ENCODE results near the gene CREM. TPM values are rescaled to one million over a fixed set of nuclear protein-coding genes. Genes with fewer than 3 reads are reported as not detected.

The CREM gene
- total and polyA plus RNA-seq, 2 of the 4 experiments (the other 2 are of a cell fraction) = 33.2 to 40.5 TPM

- H3K56ac ChIP-seq (ENCODE audit: extremely low read depth, insufficient read depth, low read length) = no peak overlapping the region
- H2BK120ac ChIP-seq (ENCODE audit: low read depth, low read length) = no peak overlapping the region
- no peak overlapping the region for H3K18ac ChIP-seq (ENCODE audit: low read depth, low read length)
- H2BK20ac ChIP-seq (ENCODE audit: low read depth, low read length) = no peak overlapping the region
- in situ Hi-C loops (cut with MboI; ENCODE audit: low sequenced_read_pairs) = loop anchor here (25.0 kb wide), 3 partner anchors 443 to 1768 kb away; no protein-coding TSS in a partner anchor
- no peaks in the 10 kb centered on the region for H3K36me3 ChIP-seq (ENCODE audit: control insufficient read depth, insufficient read depth, low read length)
- no peaks in the 10 kb centered on the region for H3K9me1 ChIP-seq (ENCODE audit: insufficient read depth, low read length)
- no peak overlapping the region for H3K4me3 ChIP-seq (ENCODE audit: insufficient read depth, low read depth, low read length)
- no peak overlapping the region for H3K27ac ChIP-seq (ENCODE audit: insufficient read depth, low read length)
- no TSS peak for BruUV-seq (replicated peaks)
- H3K27me3 ChIP-seq (ENCODE audit: control insufficient read depth, insufficient read depth, low read length) = no peaks in the 10 kb centered on the region
- peaks cover 5% of the 10 kb centered on the region; the same call in 1 of the 2 replicates for H3K4me1 ChIP-seq (ENCODE audit: control insufficient read depth, insufficient read depth, low read length)
- H4K8ac ChIP-seq (ENCODE audit: low read depth in 2 of 2, low read length in 2 of 2) = no peak overlapping the region
- H2AFZ ChIP-seq (replicated peaks; ENCODE audit: low read length, poor library complexity) = no peak overlapping the region
- no peak overlapping the region for H2BK5ac ChIP-seq (ENCODE audit: low read depth, low read length, poor library complexity, severe bottlenecking)
- no peak overlapping the region for H3K4me2 ChIP-seq (ENCODE audit: low read depth, low read length)
- intact Hi-C loops (cut with micrococcal nuclease) = no loop called here
- no peak overlapping the region for H3K14ac ChIP-seq (replicated peaks; ENCODE audit: low read depth, low read length)
- no peak for ATAC-seq (ENCODE audit: low read depth)
- H4K20me1 ChIP-seq (ENCODE audit: insufficient read depth, low read length) = no peaks in the 10 kb centered on the region
- H3K4ac ChIP-seq (ENCODE audit: low read depth, low read length) = no peak overlapping the region
- ChIA-PET POLR2A (ENCODE audit: unreplicated experiment) (no interaction called here), CTCF (interaction anchor here (0.8 to 1.4 kb wide), 4 partner anchors 77 to 1760 kb away, joined by 3 to 8 read pairs (median 3); no protein-coding TSS in a partner anchor)
- no peak overlapping the region for H3K23ac ChIP-seq (ENCODE audit: low read depth, low read length)
- no peak overlapping the region for H2AK9ac ChIP-seq (replicated peaks; ENCODE audit: low read depth, low read length, poor library complexity)
- TF ChIP-seq, protein P1, sequence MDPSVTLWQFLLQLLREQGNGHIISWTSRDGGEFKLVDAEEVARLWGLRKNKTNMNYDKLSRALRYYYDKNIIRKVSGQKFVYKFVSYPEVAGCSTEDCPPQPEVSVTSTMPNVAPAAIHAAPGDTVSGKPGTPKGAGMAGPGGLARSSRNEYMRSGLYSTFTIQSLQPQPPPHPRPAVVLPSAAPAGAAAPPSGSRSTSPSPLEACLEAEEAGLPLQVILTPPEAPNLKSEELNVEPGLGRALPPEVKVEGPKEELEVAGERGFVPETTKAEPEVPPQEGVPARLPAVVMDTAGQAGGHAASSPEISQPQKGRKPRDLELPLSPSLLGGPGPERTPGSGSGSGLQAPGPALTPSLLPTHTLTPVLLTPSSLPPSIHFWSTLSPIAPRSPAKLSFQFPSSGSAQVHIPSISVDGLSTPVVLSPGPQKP (IDR thresholded peaks at IDR 0.05; ENCODE audit: borderline replicate concordance, low read depth, low read length) = no peak
- TF ChIP-seq RFX5 (IDR thresholded peaks at IDR 0.05; ENCODE audit: low read depth, low read length) (no peak), MAZ (IDR thresholded peaks at IDR 0.05; ENCODE audit: borderline replicate concordance, low read depth, low read length) (no peak), CHD1 (IDR thresholded peaks at IDR 0.05; ENCODE audit: low read depth, low read length) (no peak), RAD21 (IDR thresholded peaks at IDR 0.05; ENCODE audit: low read length) (no peak), MXI1 (IDR thresholded peaks at IDR 0.05; ENCODE audit: borderline replicate concordance, low read depth, low read length) (no peak), NFE2L2 (IDR thresholded peaks at IDR 0.05; ENCODE audit: low read depth, low read length) (no peak)
- TF ChIP-seq, protein P2, sequence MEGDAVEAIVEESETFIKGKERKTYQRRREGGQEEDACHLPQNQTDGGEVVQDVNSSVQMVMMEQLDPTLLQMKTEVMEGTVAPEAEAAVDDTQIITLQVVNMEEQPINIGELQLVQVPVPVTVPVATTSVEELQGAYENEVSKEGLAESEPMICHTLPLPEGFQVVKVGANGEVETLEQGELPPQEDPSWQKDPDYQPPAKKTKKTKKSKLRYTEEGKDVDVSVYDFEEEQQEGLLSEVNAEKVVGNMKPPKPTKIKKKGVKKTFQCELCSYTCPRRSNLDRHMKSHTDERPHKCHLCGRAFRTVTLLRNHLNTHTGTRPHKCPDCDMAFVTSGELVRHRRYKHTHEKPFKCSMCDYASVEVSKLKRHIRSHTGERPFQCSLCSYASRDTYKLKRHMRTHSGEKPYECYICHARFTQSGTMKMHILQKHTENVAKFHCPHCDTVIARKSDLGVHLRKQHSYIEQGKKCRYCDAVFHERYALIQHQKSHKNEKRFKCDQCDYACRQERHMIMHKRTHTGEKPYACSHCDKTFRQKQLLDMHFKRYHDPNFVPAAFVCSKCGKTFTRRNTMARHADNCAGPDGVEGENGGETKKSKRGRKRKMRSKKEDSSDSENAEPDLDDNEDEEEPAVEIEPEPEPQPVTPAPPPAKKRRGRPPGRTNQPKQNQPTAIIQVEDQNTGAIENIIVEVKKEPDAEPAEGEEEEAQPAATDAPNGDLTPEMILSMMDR (conservative IDR thresholded peaks at IDR 0.05; ENCODE audit: low read depth, low read length) = no peak
- no peak overlapping the region for H2AK5ac ChIP-seq (ENCODE audit: low read depth, low read length)
- H3K9ac ChIP-seq (ENCODE audit: low read depth, low read length) = no peak overlapping the region
- no peaks in the 10 kb centered on the region for H3K79me1 ChIP-seq (ENCODE audit: low read depth in 1 of 2, low read length in 2 of 2)
- H2BK15ac ChIP-seq (ENCODE audit: low read depth, low read length) = no peak overlapping the region
- WGBS, 2 experiments (ENCODE audit: extremely low coverage in 2 of 2, insufficient read length in 1 of 2) = no CpG with 5 or more reads among the region's 1 CpG
- DNase-seq = no peak
- H3K9me3 ChIP-seq (ENCODE audit: control insufficient read depth, insufficient read depth, low read length) = no peaks in the 10 kb centered on the region
- H4K91ac ChIP-seq (ENCODE audit: insufficient read depth, low read depth, low read length) = no peak overlapping the region
- no peak overlapping the region for H4K5ac ChIP-seq (ENCODE audit: low read depth, low read length)
- dilution Hi-C loops (cut with HindIII; ENCODE audit: low sequenced_read_pairs, unreplicated experiment) = no loop called here
Observed at GRCh38 chr10:35119378-35119777, 7.3 kb upstream of the CREM start.

Data from IMR-90 (cell line).